ENCODE data around the gene ZC3HAV1. TPM values are rescaled to one million over a fixed set of nuclear protein-coding genes. Genes with fewer than 3 reads are reported as not detected.

ZC3HAV1 gene
- total RNA-seq, 4 donors from 2014 or later = 43.4 to 59.7 (median 50.2) TPM

- Histone ChIP-seq H3K9me3 (no peaks in the 10 kb centered on the region), H3K36me3 (peaks cover 0 to under 1% of the 10 kb centered on the region in 2 donors), H3K4me1 (peaks cover 17 to 57% of the 10 kb centered on the region in 2 donors), H3K27me3 (no peaks in the 10 kb centered on the region), H3K27ac (peak overlapping the region; percentile 82 to 92 (median 83)), H3K4me3 (replicated peaks in 1 of 3) (no peak overlapping the region)
- DNase-seq = no peak
- TF ChIP-seq POLR2A (IDR thresholded peaks at IDR 0.05) (no peak), CTCF (IDR thresholded peaks at IDR 0.05) (no peak)
- intact Hi-C loops (cut with DNase I) = no loop called here
- WGBS, 2 donors = 66 to 90% methylated on average over 4 of the region's 4 CpGs
These were observed 87.2 kb downstream of the ZC3HAV1 start for GRCh38 chr7:139022286-139022685.

- no peaks in the 10 kb centered on the region for H3K27me3 ChIP-seq
- no peak overlapping the region for H3K4me3 ChIP-seq (replicated peaks in 1 of 3)
- intact Hi-C loops (cut with DNase I) = no loop called here
- peaks cover 0 to 25% of the 10 kb centered on the region in 2 donors for H3K4me1 ChIP-seq
- TF ChIP-seq CTCF (IDR thresholded peaks at IDR 0.05) (no peak), POLR2A (IDR thresholded peaks at IDR 0.05) (no peak)
- 85 to 86% methylated on average over 3 of the region's 3 CpGs for WGBS, 2 donors
- DNase-seq = no peak
- no peaks in the 10 kb centered on the region for H3K36me3 ChIP-seq
- peak overlapping the region in 2 of 3 donors; percentile 17 to 66 for H3K27ac ChIP-seq
- no peaks in the 10 kb centered on the region for H3K9me3 ChIP-seq
These were observed 90.6 kb downstream of the ZC3HAV1 start for GRCh38 chr7:139018910-139019309.

GRCh38 chr7:139016931-139017511 is 92.5 kb downstream of the ZC3HAV1 start:
- no peak overlapping the region for H3K4me3 ChIP-seq (replicated peaks in 1 of 3)
- H3K27me3 ChIP-seq = no peaks in the 10 kb centered on the region
- intact Hi-C loops (cut with DNase I) = loop anchor here (2.0 kb wide), 1 partner anchor 58 kb away; no protein-coding TSS in a partner anchor
- no peaks in the 10 kb centered on the region for H3K36me3 ChIP-seq
- peak; percentile 77 to 86 for DNase-seq
- no peak overlapping the region for H3K27ac ChIP-seq
- no peak for TF ChIP-seq POLR2A (IDR thresholded peaks at IDR 0.05)
- TF ChIP-seq CTCF (IDR thresholded peaks at IDR 0.05) = peak in 5 of 6 experiments; percentile 34 to 85 (median 73)
- no peaks in the 10 kb centered on the region for H3K9me3 ChIP-seq
- H3K4me1 ChIP-seq = peaks cover 0 to 9% of the 10 kb centered on the region in 2 donors
- 30 to 32% methylated on average over 7 of the region's 7 CpGs for WGBS, 2 donors

GRCh38 chr7:139011373-139011772 is 98.1 kb downstream of the ZC3HAV1 start:
- no peaks in the 10 kb centered on the region for H3K36me3 ChIP-seq
- WGBS, 2 donors = 91 to 95% methylated on average over 3 of the region's 3 CpGs
- H3K9me3 ChIP-seq = no peaks in the 10 kb centered on the region
- intact Hi-C loops (cut with DNase I) = no loop called here
- TF ChIP-seq CTCF (IDR thresholded peaks at IDR 0.05) (no peak), POLR2A (IDR thresholded peaks at IDR 0.05) (no peak)
- H3K27me3 ChIP-seq = no peaks in the 10 kb centered on the region
- no peak overlapping the region for H3K4me3 ChIP-seq (replicated peaks in 1 of 3)
- DNase-seq = no peak
- H3K27ac ChIP-seq = no peak overlapping the region
- no peaks in the 10 kb centered on the region for H3K4me1 ChIP-seq

- no peaks in the 10 kb centered on the region for H3K27me3 ChIP-seq
- intact Hi-C loops (cut with DNase I) = no loop called here
- H3K4me1 ChIP-seq = no peaks in the 10 kb centered on the region
- no peak overlapping the region for H3K4me3 ChIP-seq (replicated peaks in 1 of 3)
- TF ChIP-seq POLR2A (IDR thresholded peaks at IDR 0.05) = no peak
- TF ChIP-seq CTCF (IDR thresholded peaks at IDR 0.05) = no peak
- H3K27ac ChIP-seq = no peak overlapping the region
- DNase-seq = no peak
- H3K9me3 ChIP-seq = no peaks in the 10 kb centered on the region
- no peaks in the 10 kb centered on the region for H3K36me3 ChIP-seq
These were observed 105.0 kb downstream of the ZC3HAV1 start for GRCh38 chr7:139004321-139005090.

Measured in thyroid gland (tissue), 4 donors.